HG03565 (cell line): ENCODE measurements around the gene SYNM.
"Not testable (repeated sequence)": the region's sequence is repeated elsewhere in the genome, so short reads cannot be mapped to it uniquely, and the experiment has no call there.

Source experiments
- ATAC-seq: cut with Tn5 transposase; IDR thresholded peaks from one replicate; pipeline ENCODE4 v1.9.1; 2021; ENCODE audit warnings: mild to moderate bottlenecking, moderate library complexity; ENCODE audit not compliant: unreplicated experiment

SYNM gene

GRCh38 chr15:99104788-99105513 lies at the start of gene SYNM:
SYNM (plus strand) TSS chr15:99105080; CDS start chr15:99105200, 120 bp downstream.
- ATAC-seq: peak; percentile 42

GRCh38 chr15:99055555-99056134 lies 49.2 kb upstream of the SYNM start:
- no peak for ATAC-seq

- no peak for ATAC-seq
Observed at GRCh38 chr15:99057020-99057419, 47.9 kb upstream of the SYNM start.

GRCh38 chr15:99057697-99058420 lies 47.0 kb upstream of the SYNM start:
- ATAC-seq: no peak

GRCh38 chr15:99058421-99058870 lies 46.4 kb upstream of the SYNM start:
- ATAC-seq: no peak

GRCh38 chr15:99059010-99059981 lies 45.6 kb upstream of the SYNM start:
- ATAC-seq: peak; percentile 82

- not testable (repeated sequence) for ATAC-seq
Observed at GRCh38 chr15:99060186-99060585, 44.7 kb upstream of the SYNM start.

- ATAC-seq: no peak
Observed at GRCh38 chr15:99062226-99062625, 42.7 kb upstream of the SYNM start.

GRCh38 chr15:99068186-99068585 lies 36.7 kb upstream of the SYNM start:
- ATAC-seq: no peak

- ATAC-seq: no peak
Observed at GRCh38 chr15:99070208-99070607, 34.7 kb upstream of the SYNM start.

GRCh38 chr15:99071091-99071680 lies 33.7 kb upstream of the SYNM start:
- ATAC-seq: no peak

GRCh38 chr15:99073008-99073717 lies 31.7 kb upstream of the SYNM start:
- ATAC-seq: peak; percentile 57

GRCh38 chr15:99074446-99074845 lies 30.4 kb upstream of the SYNM start:
- ATAC-seq: no peak

GRCh38 chr15:99075059-99075652 lies 29.7 kb upstream of the SYNM start:
- not testable (repeated sequence) for ATAC-seq

GRCh38 chr15:99076109-99076508 lies 28.8 kb upstream of the SYNM start:
- ATAC-seq: no peak

- peak; percentile 85 for ATAC-seq
Observed at GRCh38 chr15:99076555-99077308, 28.1 kb upstream of the SYNM start.

GRCh38 chr15:99082798-99083197 lies 22.1 kb upstream of the SYNM start:
- no peak for ATAC-seq

GRCh38 chr15:99084965-99085364 lies 19.9 kb upstream of the SYNM start:
- ATAC-seq: no peak
